ENCODE measurements around the gene FOXL2. TPM values are rescaled to one million over a fixed set of nuclear protein-coding genes. Genes with fewer than 3 reads are reported as not detected.

Gene FOXL2
- polyA plus RNA-seq, 1 of the 3 experiments (the other 2 are of a cell fraction), result not detected

- Histone ChIP-seq H3K27me3 (ENCODE audit: insufficient read depth) (no peaks in the 10 kb centered on the region; the same call in 1 of the 2 replicates), H3K9me2 (no peaks in the 10 kb centered on the region), H3F3A (replicated peaks; ENCODE audit: insufficient read depth) (no peaks in the 10 kb centered on the region), H3K27ac (ENCODE audit: low read depth in 2 of 2, low read length in 1 of 2) (no peak overlapping the region), H3K4me2 (no peak overlapping the region), H3K9ac (no peak overlapping the region), H2AFZ (ENCODE audit: low read depth) (no peak overlapping the region), H4K20me1 (ENCODE audit: insufficient read depth) (no peaks in the 10 kb centered on the region), H3K79me2 (ENCODE audit: insufficient read depth) (no peaks in the 10 kb centered on the region), H3K4me1 (ENCODE audit: control insufficient read depth in 1 of 2, insufficient read depth in 2 of 2, low read depth in 1 of 2, low read length in 1 of 2) (no peaks in the 10 kb centered on the region), H3K4me3 (ENCODE audit: low read depth in 2 of 2, low read length in 1 of 2) (no peak overlapping the region), H3K9me3 (no peaks in the 10 kb centered on the region), H3K36me3 (replicated peaks in 1 of 2; ENCODE audit: control insufficient read depth in 1 of 2, insufficient read depth in 2 of 2, low read length in 1 of 2) (no peaks in the 10 kb centered on the region)
- TF ChIP-seq EP300 (IDR thresholded peaks at IDR 0.05; ENCODE audit: borderline replicate concordance in 1 of 2, low read depth in 1 of 2, low read length in 1 of 2) (no peak), POLR2AphosphoS5 (IDR thresholded peaks at IDR 0.05; ENCODE audit: low read depth, low read length) (no peak), CHD2 (IDR thresholded peaks at IDR 0.05; ENCODE audit: low read length, partially characterized antibody) (no peak), FOXJ3 (CRISPR knock-in tag; IDR thresholded peaks at IDR 0.05) (no peak), MXI1 (IDR thresholded peaks at IDR 0.05; ENCODE audit: low read depth, low read length) (no peak), CTCF (IDR thresholded peaks at IDR 0.05) (no peak), EZH2phosphoT487 (IDR thresholded peaks at IDR 0.05; ENCODE audit: borderline replicate concordance, low read depth) (no peak), RFX5 (IDR thresholded peaks at IDR 0.05; ENCODE audit: low read length) (no peak), SIN3A (IDR thresholded peaks at IDR 0.05; ENCODE audit: borderline replicate concordance, low read depth, low read length) (no peak), YY1 (IDR thresholded peaks at IDR 0.05; ENCODE audit: low read depth) (no peak), MEF2A (IDR thresholded peaks at IDR 0.05; ENCODE audit: borderline replicate concordance, low read depth) (no peak), USF1 (IDR thresholded peaks at IDR 0.05; ENCODE audit: borderline replicate concordance, low read depth) (no peak), FOXM1 (IDR thresholded peaks at IDR 0.05; ENCODE audit: low read depth) (no peak), ELF1 (IDR thresholded peaks at IDR 0.05) (no peak), JUND (IDR thresholded peaks at IDR 0.05) (no peak), NRF1 (IDR thresholded peaks at IDR 0.05; ENCODE audit: low read depth, low read length) (no peak), RAD21 (IDR thresholded peaks at IDR 0.05; ENCODE audit: low read length) (no peak), ZBTB33 (IDR thresholded peaks at IDR 0.05; ENCODE audit: borderline replicate concordance, low read depth) (no peak)
- TF ChIP-seq, protein P1, sequence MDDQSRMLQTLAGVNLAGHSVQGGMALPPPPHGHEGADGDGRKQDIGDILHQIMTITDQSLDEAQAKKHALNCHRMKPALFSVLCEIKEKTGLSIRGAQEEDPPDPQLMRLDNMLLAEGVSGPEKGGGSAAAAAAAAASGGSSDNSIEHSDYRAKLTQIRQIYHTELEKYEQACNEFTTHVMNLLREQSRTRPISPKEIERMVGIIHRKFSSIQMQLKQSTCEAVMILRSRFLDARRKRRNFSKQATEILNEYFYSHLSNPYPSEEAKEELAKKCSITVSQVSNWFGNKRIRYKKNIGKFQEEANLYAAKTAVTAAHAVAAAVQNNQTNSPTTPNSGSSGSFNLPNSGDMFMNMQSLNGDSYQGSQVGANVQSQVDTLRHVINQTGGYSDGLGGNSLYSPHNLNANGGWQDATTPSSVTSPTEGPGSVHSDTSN (IDR thresholded peaks at IDR 0.05), result no peak
- TF ChIP-seq, protein P2, sequence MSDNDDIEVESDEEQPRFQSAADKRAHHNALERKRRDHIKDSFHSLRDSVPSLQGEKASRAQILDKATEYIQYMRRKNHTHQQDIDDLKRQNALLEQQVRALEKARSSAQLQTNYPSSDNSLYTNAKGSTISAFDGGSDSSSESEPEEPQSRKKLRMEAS (IDR thresholded peaks at IDR 0.05; ENCODE audit: low read depth), result no peak
- ChIA-PET CTCF (interaction anchor here (1.1 to 1.6 kb wide), 4 partner anchors 18 to 355 kb away, joined by 3 to 6 read pairs (median 4); no protein-coding TSS in a partner anchor), POLR2A (no interaction called here)
- 53% methylated on average over 5 of the region's 5 CpGs for WGBS (ENCODE audit: low lambda C conversion rate)
- DNase-seq, result no peak
These were observed 27.5 kb upstream of the FOXL2 start for GRCh38 chr3:138974462-138974861.
